ENCODE measurements around the gene UROC1. TPM values are rescaled to one million over a fixed set of nuclear protein-coding genes. Genes with fewer than 3 reads are reported as not detected.

The UROC1 gene
- total and polyA plus RNA-seq, 2 of the 13 experiments (the other 11 are each of a cell fraction or from before 2014, with no cell fraction given), result 0.71 to 1.3 TPM

DNA sequence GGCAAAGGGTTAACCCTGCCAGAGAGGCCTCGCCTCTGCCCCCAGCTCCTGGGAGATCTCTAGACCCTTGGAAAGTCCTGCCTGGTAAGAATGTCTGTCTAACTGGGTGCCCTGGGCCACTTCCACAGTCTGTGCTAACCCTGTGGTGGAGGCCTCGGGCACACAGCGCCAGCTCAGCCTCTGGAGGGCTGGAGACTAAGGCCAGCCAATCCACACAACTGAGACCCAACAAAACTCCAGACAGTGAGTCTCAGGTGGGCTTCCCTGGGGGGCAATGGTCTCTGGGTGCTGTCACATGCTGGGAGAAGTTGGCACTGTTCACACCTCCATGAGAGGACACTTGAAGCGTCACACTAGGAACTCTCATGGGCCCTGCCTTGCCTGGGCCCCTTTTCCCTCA is 61.4 kb downstream of the UROC1 start:
- Histone ChIP-seq H4K20me1 (ENCODE audit: insufficient read depth, low read length) (0 out of 2 replicates have a peak, but pooled peaks cover 3% of the 10 kb centered on the region), H3K4me1 (ENCODE audit: insufficient read depth, low read length) (no peaks in the 10 kb centered on the region), H3K79me2 (ENCODE audit: insufficient read depth, low read length) (peaks cover 15% of the 10 kb centered on the region), H2AFZ (ENCODE audit: low read length) (no peak overlapping the region), H3K9ac (ENCODE audit: insufficient read depth, low read depth, low read length) (no peak overlapping the region), H3K9me3 (ENCODE audit: low read length) (no peaks in the 10 kb centered on the region), H3K4me3 (replicated peaks in 1 of 3; ENCODE audit: insufficient read depth in 1 of 3, low read depth in 2 of 3, low read length in 3 of 3) (no peak overlapping the region), H3K27ac (ENCODE audit: extremely low read length, insufficient read depth, low read length) (no peak overlapping the region), H3K27me3 (ENCODE audit: control insufficient read depth in 1 of 2, insufficient read depth in 2 of 2, low read length in 2 of 2) (no peaks in the 10 kb centered on the region), H3K4me2 (ENCODE audit: low read depth, low read length) (no peak overlapping the region), H3K36me3 (replicated peaks in 1 of 2; ENCODE audit: control insufficient read depth in 1 of 2, insufficient read depth in 2 of 2, low read length in 2 of 2) (peaks cover 33 to 85% of the 10 kb centered on the region in 2 experiments)
- in situ Hi-C loops (cut with HindIII; ENCODE audit: extremely low pct_ligation_motif_present, low pct_unique_long_range_greater_than_20kb) (no loop called here), intact Hi-C loops (cut with micrococcal nuclease; ENCODE audit: unreplicated experiment) (no loop called here)
- ATAC-seq (peak; percentile 49; the same call in 2 of the 3 replicates), FAIRE-seq (no peak), DNase-seq (ENCODE audit: low spot score) (no peak)
- 59% methylated on average over 2 of the region's 4 CpGs for WGBS (ENCODE audit: low lambda C conversion rate)
- ChIA-PET CTCF (ENCODE audit: low intra/inter-chr PET ratio, low total read pairs) (no interaction called here), POLR2A (interaction anchor here (1.5 kb wide), 1 partner anchor 14 kb away, joined by 3 read pairs; no protein-coding TSS in a partner anchor)
- TF ChIP-seq ARID2 (CRISPR knock-in tag; IDR thresholded peaks at IDR 0.05; ENCODE audit: borderline replicate concordance), result no peak
- TF ChIP-seq RXRA (CRISPR knock-in tag; IDR thresholded peaks at IDR 0.05), result no peak
- no peak for TF ChIP-seq XBP1 (CRISPR knock-in tag; IDR thresholded peaks at IDR 0.05)
- TF ChIP-seq MIXL1 (CRISPR knock-in tag; IDR thresholded peaks at IDR 0.05), result no peak
- no peak for TF ChIP-seq TBX2 (CRISPR knock-in tag; IDR thresholded peaks at IDR 0.05; ENCODE audit: borderline replicate concordance)
- TF ChIP-seq, protein P1, sequence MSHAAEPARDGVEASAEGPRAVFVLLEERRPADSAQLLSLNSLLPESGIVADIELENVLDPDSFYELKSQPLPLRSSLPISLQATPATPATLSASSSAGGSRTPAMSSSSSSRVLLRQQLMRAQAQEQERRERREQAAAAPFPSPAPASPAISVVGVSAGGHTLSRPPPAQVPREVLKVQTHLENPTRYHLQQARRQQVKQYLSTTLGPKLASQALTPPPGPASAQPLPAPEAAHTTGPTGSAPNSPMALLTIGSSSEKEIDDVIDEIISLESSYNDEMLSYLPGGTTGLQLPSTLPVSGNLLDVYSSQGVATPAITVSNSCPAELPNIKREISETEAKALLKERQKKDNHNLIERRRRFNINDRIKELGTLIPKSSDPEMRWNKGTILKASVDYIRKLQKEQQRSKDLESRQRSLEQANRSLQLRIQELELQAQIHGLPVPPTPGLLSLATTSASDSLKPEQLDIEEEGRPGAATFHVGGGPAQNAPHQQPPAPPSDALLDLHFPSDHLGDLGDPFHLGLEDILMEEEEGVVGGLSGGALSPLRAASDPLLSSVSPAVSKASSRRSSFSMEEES (CRISPR knock-in tag; IDR thresholded peaks at IDR 0.05), result no peak
- no TSS peak for BruUV-seq (replicated peaks)

DNA sequence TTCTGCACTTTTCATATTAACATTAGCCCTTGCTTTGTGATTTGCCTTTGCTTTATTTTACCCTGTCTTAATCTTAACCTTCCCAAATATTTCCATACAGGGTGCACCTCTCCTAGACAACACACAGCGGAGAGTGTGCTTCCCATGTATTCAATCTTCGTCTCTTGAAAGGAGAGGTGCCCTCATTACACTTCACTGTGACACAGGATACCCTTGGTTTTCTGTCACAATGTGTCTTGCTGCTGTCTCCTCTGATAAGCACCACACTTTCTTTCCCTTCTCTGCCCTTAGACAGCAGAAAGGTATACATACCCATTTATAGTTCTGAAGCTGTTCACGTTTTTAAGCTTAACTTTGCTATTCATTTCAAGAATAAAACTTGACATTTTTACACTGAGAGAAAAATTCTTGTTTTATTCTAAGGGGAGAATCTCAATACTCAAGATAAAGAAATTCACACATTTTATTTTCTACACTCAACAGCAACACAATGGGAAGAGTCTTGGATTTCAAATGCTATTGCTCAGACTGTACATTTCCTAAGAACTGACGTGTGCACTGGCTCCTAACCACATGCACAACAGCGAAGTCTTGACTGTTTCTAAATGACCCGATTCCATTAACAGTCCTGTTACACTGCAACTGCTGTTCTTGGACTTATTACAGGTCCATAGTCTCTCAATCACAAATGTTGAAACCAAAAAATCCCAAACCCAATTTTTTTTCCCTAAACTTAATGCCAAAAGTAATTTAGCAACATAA is 63.0 kb downstream of the UROC1 start:
- Histone ChIP-seq H2AFZ (ENCODE audit: low read length) (no peak overlapping the region), H3K27ac (ENCODE audit: extremely low read length, insufficient read depth, low read length) (no peak overlapping the region), H3K4me1 (ENCODE audit: insufficient read depth, low read length) (no peaks in the 10 kb centered on the region), H3K36me3 (replicated peaks in 1 of 2; ENCODE audit: control insufficient read depth in 1 of 2, insufficient read depth in 2 of 2, low read length in 2 of 2) (peaks cover 31 to 86% of the 10 kb centered on the region in 2 experiments; a peak in 4 of 5 replicates), H3K27me3 (ENCODE audit: control insufficient read depth in 1 of 2, insufficient read depth in 2 of 2, low read length in 2 of 2) (no peaks in the 10 kb centered on the region), H3K79me2 (ENCODE audit: insufficient read depth, low read length) (peaks cover 12% of the 10 kb centered on the region), H4K20me1 (ENCODE audit: insufficient read depth, low read length) (0 out of 2 replicates have a peak, but pooled peaks cover 3% of the 10 kb centered on the region), H3K9ac (ENCODE audit: insufficient read depth, low read depth, low read length) (no peak overlapping the region), H3K9me3 (ENCODE audit: low read length) (no peaks in the 10 kb centered on the region), H3K4me2 (ENCODE audit: low read depth, low read length) (no peak overlapping the region), H3K4me3 (replicated peaks in 1 of 3; ENCODE audit: insufficient read depth in 1 of 3, low read depth in 2 of 3, low read length in 3 of 3) (no peak overlapping the region)
- ChIA-PET CTCF (ENCODE audit: low intra/inter-chr PET ratio, low total read pairs) (no interaction called here), POLR2A (no interaction called here)
- BruUV-seq (replicated peaks), result TSS peak; percentile 8
- intact Hi-C loops (cut with micrococcal nuclease; ENCODE audit: unreplicated experiment) (no loop called here), in situ Hi-C loops (cut with HindIII; ENCODE audit: extremely low pct_ligation_motif_present, low pct_unique_long_range_greater_than_20kb) (no loop called here)
- no peak for ATAC-seq
- no peak for DNase-seq (ENCODE audit: low spot score)
- no peak for FAIRE-seq
- 92% methylated on average over 6 of the region's 6 CpGs for WGBS (ENCODE audit: low lambda C conversion rate)
- TF ChIP-seq SP4 (CRISPR knock-in tag; IDR thresholded peaks at IDR 0.05), result no peak
- TF ChIP-seq ZNF34 (CRISPR knock-in tag; IDR thresholded peaks at IDR 0.05; ENCODE audit: borderline replicate concordance), result no peak
- TF ChIP-seq, protein P2, sequence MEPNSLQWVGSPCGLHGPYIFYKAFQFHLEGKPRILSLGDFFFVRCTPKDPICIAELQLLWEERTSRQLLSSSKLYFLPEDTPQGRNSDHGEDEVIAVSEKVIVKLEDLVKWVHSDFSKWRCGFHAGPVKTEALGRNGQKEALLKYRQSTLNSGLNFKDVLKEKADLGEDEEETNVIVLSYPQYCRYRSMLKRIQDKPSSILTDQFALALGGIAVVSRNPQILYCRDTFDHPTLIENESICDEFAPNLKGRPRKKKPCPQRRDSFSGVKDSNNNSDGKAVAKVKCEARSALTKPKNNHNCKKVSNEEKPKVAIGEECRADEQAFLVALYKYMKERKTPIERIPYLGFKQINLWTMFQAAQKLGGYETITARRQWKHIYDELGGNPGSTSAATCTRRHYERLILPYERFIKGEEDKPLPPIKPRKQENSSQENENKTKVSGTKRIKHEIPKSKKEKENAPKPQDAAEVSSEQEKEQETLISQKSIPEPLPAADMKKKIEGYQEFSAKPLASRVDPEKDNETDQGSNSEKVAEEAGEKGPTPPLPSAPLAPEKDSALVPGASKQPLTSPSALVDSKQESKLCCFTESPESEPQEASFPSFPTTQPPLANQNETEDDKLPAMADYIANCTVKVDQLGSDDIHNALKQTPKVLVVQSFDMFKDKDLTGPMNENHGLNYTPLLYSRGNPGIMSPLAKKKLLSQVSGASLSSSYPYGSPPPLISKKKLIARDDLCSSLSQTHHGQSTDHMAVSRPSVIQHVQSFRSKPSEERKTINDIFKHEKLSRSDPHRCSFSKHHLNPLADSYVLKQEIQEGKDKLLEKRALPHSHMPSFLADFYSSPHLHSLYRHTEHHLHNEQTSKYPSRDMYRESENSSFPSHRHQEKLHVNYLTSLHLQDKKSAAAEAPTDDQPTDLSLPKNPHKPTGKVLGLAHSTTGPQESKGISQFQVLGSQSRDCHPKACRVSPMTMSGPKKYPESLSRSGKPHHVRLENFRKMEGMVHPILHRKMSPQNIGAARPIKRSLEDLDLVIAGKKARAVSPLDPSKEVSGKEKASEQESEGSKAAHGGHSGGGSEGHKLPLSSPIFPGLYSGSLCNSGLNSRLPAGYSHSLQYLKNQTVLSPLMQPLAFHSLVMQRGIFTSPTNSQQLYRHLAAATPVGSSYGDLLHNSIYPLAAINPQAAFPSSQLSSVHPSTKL (CRISPR knock-in tag; IDR thresholded peaks at IDR 0.05), result no peak
- no peak for TF ChIP-seq MAZ (IDR thresholded peaks at IDR 0.05; ENCODE audit: borderline replicate concordance, low read depth, low read length)
- no peak for TF ChIP-seq MAZ (CRISPR knock-in tag; IDR thresholded peaks at IDR 0.05; ENCODE audit: low read depth)
- no peak for TF ChIP-seq ZNF510 (CRISPR knock-in tag; IDR thresholded peaks at IDR 0.05; ENCODE audit: low read depth)
